ENCODE measurements around the gene KDM2B. TPM values are rescaled to one million over a fixed set of nuclear protein-coding genes. Genes with fewer than 3 reads are reported as not detected.
A peak's percentile ranks its signal among the peaks of the same experiment; 100 is the strongest.

The KDM2B gene
- polyA plus RNA-seq, 2 of the 4 experiments (the other 2 are of a cell fraction), result 10.4 to 18.4 TPM

DNA sequence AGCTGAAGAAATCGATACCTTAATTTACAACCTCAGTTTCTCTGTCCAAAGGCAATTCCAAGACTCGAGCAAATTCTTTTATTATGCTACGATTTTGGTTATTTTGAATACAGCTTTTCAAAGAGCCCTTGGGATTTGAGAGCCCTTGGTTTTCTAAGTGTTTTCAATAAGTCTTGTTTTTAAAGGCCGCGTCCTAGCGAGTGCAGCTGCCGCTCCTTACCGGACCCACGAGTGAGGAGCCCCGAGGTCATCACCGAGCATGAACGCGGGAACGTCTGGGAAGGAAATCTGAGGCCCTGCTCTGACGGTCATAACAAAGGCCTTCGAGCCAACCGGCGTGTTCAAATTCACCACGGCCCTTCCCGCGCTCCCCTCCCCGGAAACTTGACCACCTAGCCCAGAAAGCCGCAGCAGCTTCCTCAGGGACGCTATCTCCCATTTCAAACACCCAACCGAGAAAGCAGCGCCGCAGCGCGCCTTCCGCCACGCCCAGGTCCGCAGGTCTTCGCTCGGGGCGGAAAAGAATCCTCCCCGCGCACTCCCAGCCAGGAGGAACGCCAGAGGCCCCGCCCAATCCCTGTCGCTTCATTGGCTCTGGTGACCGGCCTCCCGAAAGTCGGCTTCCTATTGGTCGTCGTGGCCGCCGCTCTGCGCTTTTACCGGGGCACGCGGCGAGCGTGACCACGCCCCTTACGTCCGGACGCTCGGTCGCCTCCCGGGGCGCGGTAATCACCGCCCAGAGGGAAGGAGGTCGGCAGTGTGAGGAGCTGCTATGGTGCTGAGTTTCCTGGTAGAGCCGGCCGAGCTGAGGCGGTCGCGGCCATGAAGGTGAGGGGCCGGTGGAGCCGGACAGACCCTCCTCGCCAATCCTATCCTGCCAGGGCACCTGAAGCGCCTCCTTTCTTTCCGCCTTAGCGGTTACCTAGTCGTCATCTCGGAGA, 181.2 kb downstream of the KDM2B start, which contains the start of gene RNF34 (continued):
- TF ChIP-seq, protein P1, sequence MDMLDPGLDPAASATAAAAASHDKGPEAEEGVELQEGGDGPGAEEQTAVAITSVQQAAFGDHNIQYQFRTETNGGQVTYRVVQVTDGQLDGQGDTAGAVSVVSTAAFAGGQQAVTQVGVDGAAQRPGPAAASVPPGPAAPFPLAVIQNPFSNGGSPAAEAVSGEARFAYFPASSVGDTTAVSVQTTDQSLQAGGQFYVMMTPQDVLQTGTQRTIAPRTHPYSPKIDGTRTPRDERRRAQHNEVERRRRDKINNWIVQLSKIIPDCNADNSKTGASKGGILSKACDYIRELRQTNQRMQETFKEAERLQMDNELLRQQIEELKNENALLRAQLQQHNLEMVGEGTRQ (IDR thresholded peaks at IDR 0.05), result peak; percentile 83
- TF ChIP-seq, protein P2, sequence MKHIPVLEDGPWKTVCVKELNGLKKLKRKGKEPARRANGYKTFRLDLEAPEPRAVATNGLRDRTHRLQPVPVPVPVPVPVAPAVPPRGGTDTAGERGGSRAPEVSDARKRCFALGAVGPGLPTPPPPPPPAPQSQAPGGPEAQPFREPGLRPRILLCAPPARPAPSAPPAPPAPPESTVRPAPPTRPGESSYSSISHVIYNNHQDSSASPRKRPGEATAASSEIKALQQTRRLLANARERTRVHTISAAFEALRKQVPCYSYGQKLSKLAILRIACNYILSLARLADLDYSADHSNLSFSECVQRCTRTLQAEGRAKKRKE (CRISPR knock-in tag; IDR thresholded peaks at IDR 0.05; ENCODE audit: low read depth), result no peak
- peak; percentile 98 for TF ChIP-seq POLR2A (IDR thresholded peaks at IDR 0.05; ENCODE audit: low read length)
- peak; percentile 35 for TF ChIP-seq PHF8 (IDR thresholded peaks at IDR 0.05; ENCODE audit: borderline replicate concordance, low read depth)
- no peak for TF ChIP-seq HEYL (CRISPR knock-in tag; IDR thresholded peaks at IDR 0.05)

DNA sequence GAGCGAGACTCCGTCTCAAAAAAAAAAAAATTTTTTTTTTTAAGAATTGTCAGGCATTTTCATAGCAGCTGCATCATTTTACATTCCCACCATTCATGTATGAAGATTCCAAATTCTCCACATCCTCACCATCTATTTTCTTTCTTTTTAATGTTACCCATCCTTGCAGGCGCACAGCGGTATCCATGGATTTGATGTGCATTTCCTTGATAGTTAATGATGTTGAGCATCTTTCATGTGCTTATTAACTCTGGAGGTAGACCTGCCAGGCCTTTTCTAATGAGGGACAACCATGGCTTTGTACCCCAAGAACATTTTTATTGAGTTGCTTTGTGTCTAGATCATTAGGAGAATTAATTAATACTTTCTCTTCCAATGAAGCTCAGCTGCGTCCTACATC, 182.5 kb downstream of the KDM2B start:
- ChIA-PET CTCF (interaction anchor here (0.8 kb wide), 1 partner anchor 63 kb away, joined by 4 read pairs; no protein-coding TSS in a partner anchor), POLR2A (no interaction called here)
- Histone ChIP-seq H3K4me3 (no peak overlapping the region), H3K9me3 (no peaks in the 10 kb centered on the region), H3K4me1 (peaks cover 19% of the 10 kb centered on the region), H3K27ac (peak overlapping the region in 1 of 2 experiments; percentile 88; a peak in 1 of 6 replicates), H3K4me2 (peak overlapping the region; percentile 92)
- DNase-seq (ENCODE audit: low read depth in 1 of 2, low spot score in 1 of 2), result no peak
- ATAC-seq, result no peak
- no peak for FAIRE-seq
- WGBS (ENCODE audit: missing lambda C conversion rate), result 98% methylated on average over 5 of the region's 5 CpGs
- TF ChIP-seq FOSB (CRISPR knock-in tag; IDR thresholded peaks at IDR 0.05), result no peak
- TF ChIP-seq ESRRA (IDR thresholded peaks at IDR 0.05; ENCODE audit: borderline replicate concordance, low read length), result no peak
- no peak for TF ChIP-seq EP300 (IDR thresholded peaks at IDR 0.05)
- no peak for TF ChIP-seq CBX8 (IDR thresholded peaks at IDR 0.05)
- TF ChIP-seq, protein P3, sequence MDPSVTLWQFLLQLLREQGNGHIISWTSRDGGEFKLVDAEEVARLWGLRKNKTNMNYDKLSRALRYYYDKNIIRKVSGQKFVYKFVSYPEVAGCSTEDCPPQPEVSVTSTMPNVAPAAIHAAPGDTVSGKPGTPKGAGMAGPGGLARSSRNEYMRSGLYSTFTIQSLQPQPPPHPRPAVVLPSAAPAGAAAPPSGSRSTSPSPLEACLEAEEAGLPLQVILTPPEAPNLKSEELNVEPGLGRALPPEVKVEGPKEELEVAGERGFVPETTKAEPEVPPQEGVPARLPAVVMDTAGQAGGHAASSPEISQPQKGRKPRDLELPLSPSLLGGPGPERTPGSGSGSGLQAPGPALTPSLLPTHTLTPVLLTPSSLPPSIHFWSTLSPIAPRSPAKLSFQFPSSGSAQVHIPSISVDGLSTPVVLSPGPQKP (IDR thresholded peaks at IDR 0.05; ENCODE audit: low read depth, low read length), result no peak
- TF ChIP-seq FOSL2 (IDR thresholded peaks at IDR 0.05), result no peak
- no peak for TF ChIP-seq FOSL2 (CRISPR knock-in tag; IDR thresholded peaks at IDR 0.05)

DNA sequence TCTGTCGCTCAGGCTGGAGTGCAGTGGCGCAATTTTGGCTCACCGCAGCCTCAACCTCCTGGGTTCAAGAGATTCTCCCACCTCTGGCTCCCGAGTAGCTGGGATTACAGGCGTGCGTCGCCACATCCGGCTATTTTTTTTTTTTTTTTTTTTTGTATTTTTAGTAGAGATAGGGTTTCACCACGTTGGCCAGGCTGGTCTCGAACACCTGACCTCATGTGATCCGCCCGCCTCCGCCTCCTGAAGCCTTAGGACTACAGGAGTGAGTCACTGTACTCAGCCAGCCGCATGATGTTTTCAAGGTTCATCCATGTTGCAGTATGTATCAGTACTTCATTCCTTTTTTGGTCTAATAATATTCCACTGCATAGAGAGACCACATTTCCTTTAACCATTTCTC, 183.3 kb downstream of the KDM2B start:
- DNase-seq (ENCODE audit: low read depth in 1 of 2, low spot score in 1 of 2) (no peak), FAIRE-seq (no peak), ATAC-seq (no peak)
- ChIA-PET POLR2A (interaction anchor here (0.8 kb wide), 1 partner anchor 8 kb away, joined by 4 read pairs; no protein-coding TSS in a partner anchor), CTCF (interaction anchor here (0.7 to 1.0 kb wide), 2 partner anchors 277 to 1074 kb away, joined by 3 read pairs; no protein-coding TSS in a partner anchor)
- TF ChIP-seq, protein P4, sequence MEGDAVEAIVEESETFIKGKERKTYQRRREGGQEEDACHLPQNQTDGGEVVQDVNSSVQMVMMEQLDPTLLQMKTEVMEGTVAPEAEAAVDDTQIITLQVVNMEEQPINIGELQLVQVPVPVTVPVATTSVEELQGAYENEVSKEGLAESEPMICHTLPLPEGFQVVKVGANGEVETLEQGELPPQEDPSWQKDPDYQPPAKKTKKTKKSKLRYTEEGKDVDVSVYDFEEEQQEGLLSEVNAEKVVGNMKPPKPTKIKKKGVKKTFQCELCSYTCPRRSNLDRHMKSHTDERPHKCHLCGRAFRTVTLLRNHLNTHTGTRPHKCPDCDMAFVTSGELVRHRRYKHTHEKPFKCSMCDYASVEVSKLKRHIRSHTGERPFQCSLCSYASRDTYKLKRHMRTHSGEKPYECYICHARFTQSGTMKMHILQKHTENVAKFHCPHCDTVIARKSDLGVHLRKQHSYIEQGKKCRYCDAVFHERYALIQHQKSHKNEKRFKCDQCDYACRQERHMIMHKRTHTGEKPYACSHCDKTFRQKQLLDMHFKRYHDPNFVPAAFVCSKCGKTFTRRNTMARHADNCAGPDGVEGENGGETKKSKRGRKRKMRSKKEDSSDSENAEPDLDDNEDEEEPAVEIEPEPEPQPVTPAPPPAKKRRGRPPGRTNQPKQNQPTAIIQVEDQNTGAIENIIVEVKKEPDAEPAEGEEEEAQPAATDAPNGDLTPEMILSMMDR (IDR thresholded peaks at IDR 0.05), result no peak
- TF ChIP-seq RFX5 (IDR thresholded peaks at IDR 0.05) (no peak), HOXB5 (CRISPR knock-in tag; IDR thresholded peaks at IDR 0.05) (no peak), SREBF2 (IDR thresholded peaks at IDR 0.05) (no peak), NFE2L2 (conservative IDR thresholded peaks at IDR 0.05; ENCODE audit: low read length) (no peak), ZFP36 (IDR thresholded peaks at IDR 0.05; ENCODE audit: borderline replicate concordance, partially characterized antibody) (no peak), RAD21 (conservative IDR thresholded peaks at IDR 0.05 in 1 of 2, IDR thresholded peaks at IDR 0.05 in 1 of 2) (no peak), TFCP2L1 (CRISPR knock-in tag; IDR thresholded peaks at IDR 0.05) (no peak)
- H3K4me3 ChIP-seq, result no peak overlapping the region
- H3K4me2 ChIP-seq, result no peak overlapping the region
- H3K4me1 ChIP-seq, result peaks cover 19% of the 10 kb centered on the region
- H3K27ac ChIP-seq, result no peak overlapping the region
- no peaks in the 10 kb centered on the region for H3K9me3 ChIP-seq
- WGBS (ENCODE audit: missing lambda C conversion rate), result 93% methylated on average over 14 of the region's 14 CpGs
